Panc1 (cell line): ENCODE measurements around the gene KIAA1191. TPM values are rescaled to one million over a fixed set of nuclear protein-coding genes. Genes with fewer than 3 reads are reported as not detected.

Source experiments
- ATAC-seq: fragments of 200-7000 bp; cut with Tn5 transposase; 2 replicates; pipeline ENCODE4 v1.9.1; 2020; ENCODE audit warnings: mild to moderate bottlenecking, moderate library complexity
- BruUV-seq: library from RNA; stranded (reverse); fragments of 400-500 nt; replicated peaks from 2 replicates; lab custom pipeline; 2021; lab: Mats Ljungman, UMichigan
- CTCF ChIA-PET: fragments of 300-600 bp; sonication (Branson Sonifier 250); formaldehyde crosslinking; loops from one replicate; lab custom pipeline; 2022; ENCODE audit warnings: antibody characterized with exemption; lab: Charles Lee
- POLR2A ChIA-PET: fragments of 300-600 bp; sonication (Branson Sonifier 250); formaldehyde crosslinking; loops from one replicate; lab custom pipeline; 2022; ENCODE audit warnings: antibody characterized with exemption; lab: Charles Lee
- DNase-seq: peaks from one replicate; pipeline ENCODE4 v3.0.0-alpha.2; 2010; ENCODE audit warnings: low read depth, low spot score
- H3K27ac ChIP-seq: 2 replicates; pipeline ENCODE4 v1.5.1; 2011; ENCODE audit warnings: mild to moderate bottlenecking, low read length, inconsistent platforms
- H3K27me3 ChIP-seq: fragments of 200-500 bp; sonication (Bioruptor generic); 2 replicates; pipeline ENCODE4 v1.6.0; 2014; ENCODE audit warnings: low read length, inconsistent platforms; ENCODE audit not compliant: control insufficient read depth, insufficient read depth
- H3K36me3 ChIP-seq: fragments of 200-500 bp; sonication (Bioruptor generic); 2 replicates; pipeline ENCODE4 v1.5.1; 2014; ENCODE audit warnings: inconsistent platforms, mild to moderate bottlenecking, low read length, moderate library complexity; ENCODE audit not compliant: control insufficient read depth, insufficient read depth
- H3K4me1 ChIP-seq: 2 replicates; pipeline ENCODE4 v1.5.1; 2011; ENCODE audit warnings: inconsistent platforms, mild to moderate bottlenecking, low read length, moderate library complexity; ENCODE audit not compliant: control insufficient read depth, insufficient read depth
- H3K4me3 ChIP-seq, 2 experiments: 2 replicates each; pipeline ENCODE4 v1.5.1; 2011 to 2012; ENCODE audit warnings: low read depth in 2 of 2, low read length in 2 of 2, mild to moderate bottlenecking in 2 of 2, inconsistent platforms in 1 of 2, moderate library complexity in 1 of 2
- H3K9me3 ChIP-seq: fragments of 200-500 bp; sonication (Bioruptor generic); 2 replicates; pipeline ENCODE4 v1.5.1; 2014; ENCODE audit warnings: low read depth, mild to moderate bottlenecking, inconsistent platforms, low read length, moderate library complexity; ENCODE audit not compliant: control insufficient read depth, insufficient read depth
- CTCF ChIP-seq: fragments of 450-650 bp; IDR thresholded peaks from 2 replicates; pipeline ENCODE4 v1.5.1; 2017; ENCODE audit warnings: mild to moderate bottlenecking
- POLR2AphosphoS5 ChIP-seq: IDR thresholded peaks from 2 replicates; pipeline ENCODE4 v1.6.1; 2012; ENCODE audit warnings: mild to moderate bottlenecking, low read depth, low read length, moderate library complexity
- REST ChIP-seq, 2 experiments: IDR thresholded peaks; 2 replicates each; pipeline ENCODE4 v1.6.1; 2011 to 2012; ENCODE audit warnings: low read depth in 2 of 2, control low read depth in 1 of 2, low read length in 1 of 2, mild to moderate bottlenecking in 1 of 2, moderate library complexity in 1 of 2; ENCODE audit not compliant: insufficient read depth in 1 of 2
- SIN3A ChIP-seq: IDR thresholded peaks from 2 replicates; pipeline ENCODE4 v1.6.1; 2012; ENCODE audit warnings: low read depth, mild to moderate bottlenecking, low read length, moderate library complexity, borderline replicate concordance; ENCODE audit not compliant: insufficient read depth
- TCF7L2 ChIP-seq: IDR thresholded peaks from 2 replicates; pipeline ENCODE4 v1.6.1; 2011; ENCODE audit warnings: mild to moderate bottlenecking, low read depth, low read length, inconsistent platforms
- in situ Hi-C: cut with HindIII; loops from 2 replicates; pipeline ENCODE4 v1.10.0; 2016; ENCODE audit warnings: low sequenced_read_pairs, low pct_unique_long_range_greater_than_20kb
- intact Hi-C: fragments of 100-400 bp; cut with micrococcal nuclease; formaldehyde crosslinking; loops from one replicate; pipeline ENCODE4 v1.10.0; 2022; ENCODE audit not compliant: unreplicated experiment
- total RNA-seq: library from RNA; stranded (reverse); gene quantifications from one replicate; pipeline ENCODE4 v1.2.1, GENCODE V29; 2021; ENCODE audit not compliant: unreplicated experiment

The KIAA1191 gene
- total RNA-seq, 1 experiment from 2014 or later = 92.3 TPM

- in situ Hi-C loops = no loop called here
Measured at GRCh38 chr5:176391479-176391878, 29.9 kb upstream of the KIAA1191 start.

More at GRCh38 chr5:176391479-176391878, 29.9 kb upstream of the KIAA1191 start:
- POLR2A ChIA-PET = no interaction called here
- H3K4me3 ChIP-seq = no peak overlapping the region
- no peaks in the 10 kb centered on the region for H3K9me3 ChIP-seq
- H3K27me3 ChIP-seq = no peaks in the 10 kb centered on the region
- TF ChIP-seq REST (IDR thresholded peaks at IDR 0.05; ENCODE audit: insufficient read depth in 1 of 2, low read depth in 2 of 2, low read length in 1 of 2) (no peak), TCF7L2 (no peak), CTCF (no peak), POLR2AphosphoS5 (no peak), SIN3A (no peak)
- BruUV-seq = no TSS peak
- ATAC-seq (no peak), DNase-seq (no peak)
- H3K36me3 ChIP-seq = peaks cover 6% of the 10 kb centered on the region
- H3K4me1 ChIP-seq = peaks cover 8% of the 10 kb centered on the region
- no peak overlapping the region for H3K27ac ChIP-seq
- intact Hi-C loops = no loop called here
- CTCF ChIA-PET = interaction anchor here (0.6 kb wide), 1 partner anchor 14 kb away, joined by 3 read pairs; no protein-coding TSS in a partner anchor
